Hepatocyte (in vitro differentiated cells): ENCODE data around the gene DEPP1.

Experiments
- EZH2 ChIP-seq: fragments of 200-600 bp; sonication (generic); IDR thresholded peaks from 2 replicates; pipeline ENCODE4 v1.6.1; 2016; ENCODE audit warnings: antibody characterized with exemption, mild to moderate bottlenecking, borderline replicate concordance
- EZH2phosphoT487 ChIP-seq: fragments of 200-600 bp; sonication (generic); IDR thresholded peaks from one replicate; pipeline ENCODE4 v1.6.1; 2018; ENCODE audit warnings: antibody characterized with exemption, mild to moderate bottlenecking, low read depth, moderate library complexity; ENCODE audit not compliant: unreplicated experiment, severe bottlenecking
- TF ChIP-seq, protein P1 (sequence below): fragments of 200-600 bp; sonication (generic); IDR thresholded peaks from 2 replicates; pipeline ENCODE4 v1.5.1; 2016; ENCODE audit warnings: antibody characterized with exemption, mild to moderate bottlenecking; ENCODE audit not compliant: poor library complexity

DNA sequence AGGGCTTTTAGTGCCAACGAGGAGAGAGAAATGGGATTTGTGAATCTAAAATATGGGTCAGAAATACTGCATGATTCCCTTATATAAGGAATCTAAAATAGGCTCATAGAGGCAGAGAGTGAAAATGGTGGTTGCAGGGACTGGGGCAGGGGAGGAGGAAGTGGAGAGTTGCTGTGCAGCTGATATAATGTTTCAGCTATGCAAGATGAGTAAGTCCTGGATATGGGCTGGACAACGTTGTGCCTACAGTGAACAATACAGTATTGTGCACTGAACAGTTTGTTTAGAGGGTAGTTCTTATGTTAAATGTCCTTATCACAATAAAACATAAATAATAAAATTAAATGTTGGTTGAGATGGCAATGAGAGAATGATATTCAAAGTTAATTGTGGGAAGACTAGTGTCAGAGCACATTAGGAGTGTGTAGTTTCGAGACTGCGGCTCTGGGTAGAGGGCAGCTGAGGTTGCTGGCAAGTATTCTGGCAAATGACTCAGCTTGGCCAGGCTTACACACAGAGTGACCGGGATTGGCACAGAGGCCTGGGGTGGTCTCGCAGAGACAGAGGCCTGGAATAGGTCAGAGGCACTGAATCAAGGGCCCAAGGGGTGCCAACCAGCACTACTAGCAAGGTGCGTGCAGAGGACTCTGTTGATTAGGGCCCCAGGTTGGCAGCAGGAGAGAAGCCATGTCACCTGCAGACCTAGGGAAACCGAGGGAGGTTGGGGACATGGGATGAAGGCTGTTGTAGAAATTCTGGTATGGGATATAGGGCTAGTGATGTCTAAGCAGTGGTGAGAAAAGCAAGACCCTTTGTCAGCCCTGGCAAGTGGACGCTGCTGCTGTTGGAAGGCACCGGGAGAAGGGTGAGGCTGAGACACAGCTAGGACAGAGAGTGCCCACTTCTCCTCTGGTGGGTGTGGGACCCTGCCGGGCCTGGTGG lies 2.8 kb upstream of the DEPP1 start:
- TF ChIP-seq, protein P1, sequence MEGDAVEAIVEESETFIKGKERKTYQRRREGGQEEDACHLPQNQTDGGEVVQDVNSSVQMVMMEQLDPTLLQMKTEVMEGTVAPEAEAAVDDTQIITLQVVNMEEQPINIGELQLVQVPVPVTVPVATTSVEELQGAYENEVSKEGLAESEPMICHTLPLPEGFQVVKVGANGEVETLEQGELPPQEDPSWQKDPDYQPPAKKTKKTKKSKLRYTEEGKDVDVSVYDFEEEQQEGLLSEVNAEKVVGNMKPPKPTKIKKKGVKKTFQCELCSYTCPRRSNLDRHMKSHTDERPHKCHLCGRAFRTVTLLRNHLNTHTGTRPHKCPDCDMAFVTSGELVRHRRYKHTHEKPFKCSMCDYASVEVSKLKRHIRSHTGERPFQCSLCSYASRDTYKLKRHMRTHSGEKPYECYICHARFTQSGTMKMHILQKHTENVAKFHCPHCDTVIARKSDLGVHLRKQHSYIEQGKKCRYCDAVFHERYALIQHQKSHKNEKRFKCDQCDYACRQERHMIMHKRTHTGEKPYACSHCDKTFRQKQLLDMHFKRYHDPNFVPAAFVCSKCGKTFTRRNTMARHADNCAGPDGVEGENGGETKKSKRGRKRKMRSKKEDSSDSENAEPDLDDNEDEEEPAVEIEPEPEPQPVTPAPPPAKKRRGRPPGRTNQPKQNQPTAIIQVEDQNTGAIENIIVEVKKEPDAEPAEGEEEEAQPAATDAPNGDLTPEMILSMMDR = no peak
- TF ChIP-seq EZH2 (no peak), EZH2phosphoT487 (no peak)
